AML-193 (cell line): ENCODE results near the gene PLEKHH2.
"Not testable (repeated sequence)": the region's sequence is repeated elsewhere in the genome, so short reads cannot be mapped to it uniquely, and the experiment has no call there.

Experiments
- DNase-seq, 2 experiments: peaks; one replicate each; lab custom pipeline; 2025; lab: John Stamatoyannopoulos, UW

The PLEKHH2 gene

GRCh38 chr2:43636621-43637020, 439 bp upstream of the PLEKHH2 start:
- DNase-seq = no peak

- DNase-seq = no peak
Measured at GRCh38 chr2:43642363-43642762, 5.3 kb downstream of the PLEKHH2 start.

GRCh38 chr2:43643680-43644079, 6.6 kb downstream of the PLEKHH2 start:
- no peak for DNase-seq

- DNase-seq = no peak
Measured at GRCh38 chr2:43648994-43649701, 12.1 kb downstream of the PLEKHH2 start.

GRCh38 chr2:43653506-43653905, 16.4 kb downstream of the PLEKHH2 start:
- no peak for DNase-seq

GRCh38 chr2:43657241-43657640, 20.2 kb downstream of the PLEKHH2 start:
- no peak for DNase-seq

GRCh38 chr2:43675646-43676321, 38.7 kb downstream of the PLEKHH2 start:
- no peak for DNase-seq

- DNase-seq = no peak
Measured at GRCh38 chr2:43676322-43677050, 39.4 kb downstream of the PLEKHH2 start, which contains the start of gene C1GALT1C1L. TSS of gene C1GALT1C1L (minus strand) at chr2:43676429. CDS start at chr2:43676322, 107 bp downstream.

GRCh38 chr2:43677783-43678182, 40.7 kb downstream of the PLEKHH2 start:
- DNase-seq = not testable (repeated sequence)

GRCh38 chr2:43685357-43685756, 48.3 kb downstream of the PLEKHH2 start:
- no peak for DNase-seq

- no peak for DNase-seq
Measured at GRCh38 chr2:43689999-43690398, 52.9 kb downstream of the PLEKHH2 start.

GRCh38 chr2:43692428-43692994, 55.5 kb downstream of the PLEKHH2 start:
- no peak for DNase-seq

- DNase-seq = not testable (repeated sequence)
Measured at GRCh38 chr2:43698140-43698539, 61.1 kb downstream of the PLEKHH2 start.

GRCh38 chr2:43699761-43700160, 62.7 kb downstream of the PLEKHH2 start:
- DNase-seq = no peak

- no peak for DNase-seq
Measured at GRCh38 chr2:43701111-43701510, 64.1 kb downstream of the PLEKHH2 start.

GRCh38 chr2:43707255-43708015, 70.4 kb downstream of the PLEKHH2 start:
- no peak for DNase-seq

- no peak for DNase-seq
Measured at GRCh38 chr2:43708178-43708577, 71.1 kb downstream of the PLEKHH2 start.

GRCh38 chr2:43708891-43709290, 71.8 kb downstream of the PLEKHH2 start:
- no peak for DNase-seq

- DNase-seq = no peak
Measured at GRCh38 chr2:43710866-43711265, 73.8 kb downstream of the PLEKHH2 start.

- no peak for DNase-seq
Measured at GRCh38 chr2:43714164-43714563, 77.1 kb downstream of the PLEKHH2 start.

- no peak for DNase-seq
Measured at GRCh38 chr2:43715300-43716098, 78.4 kb downstream of the PLEKHH2 start.
